GM19023 (cell line): ENCODE measurements around the gene SBK3.

Experiments
- ATAC-seq: cut with Tn5 transposase; IDR thresholded peaks from one replicate; pipeline ENCODE4 v1.9.1; 2021; ENCODE audit warnings: mild to moderate bottlenecking, moderate library complexity; ENCODE audit not compliant: unreplicated experiment

Gene SBK3

DNA sequence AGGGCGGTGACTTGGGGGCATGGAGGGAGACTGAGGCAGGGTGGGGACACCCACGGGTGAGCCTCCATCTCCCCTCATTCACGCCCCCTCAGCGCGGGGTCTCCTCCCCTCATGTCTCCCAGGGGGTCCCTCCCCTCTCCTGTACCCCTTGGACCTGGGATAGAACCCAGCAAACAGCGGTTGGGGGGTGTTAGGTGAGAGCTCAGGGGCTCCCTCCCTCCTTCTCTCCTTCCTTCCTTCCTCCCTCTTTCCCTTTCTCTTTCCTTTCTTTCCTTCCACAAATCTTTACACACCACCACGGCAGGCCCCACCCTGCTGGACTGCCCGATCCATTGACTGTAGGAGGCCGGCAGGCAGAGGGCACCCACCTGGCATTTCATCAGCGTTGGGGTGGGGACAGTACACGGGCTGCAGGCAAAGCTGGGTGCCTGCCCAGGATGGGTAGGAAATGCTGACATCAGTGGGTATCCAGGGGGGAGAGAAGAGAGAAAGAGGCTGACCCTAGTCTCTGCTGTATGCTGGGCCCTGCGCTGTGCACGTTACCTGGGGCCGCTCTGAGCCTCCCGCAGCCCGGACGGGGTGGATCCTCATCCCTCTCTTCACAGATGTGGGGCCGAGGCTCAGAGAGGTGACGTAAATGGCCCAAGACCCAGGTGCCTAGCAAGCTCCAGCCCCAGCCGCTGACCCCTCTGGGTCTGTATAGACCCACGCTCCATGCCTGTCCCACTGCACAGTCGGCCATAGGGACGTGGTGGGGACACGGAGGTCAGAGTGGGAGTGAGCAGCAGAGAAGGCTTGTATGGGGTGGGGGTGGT lies 53.6 kb downstream of the SBK3 start:
- ATAC-seq, result no peak
